ENCODE measurements around the gene ALG9. TPM values are rescaled to one million over a fixed set of nuclear protein-coding genes. Genes with fewer than 3 reads are reported as not detected.

ALG9 gene, protein sequence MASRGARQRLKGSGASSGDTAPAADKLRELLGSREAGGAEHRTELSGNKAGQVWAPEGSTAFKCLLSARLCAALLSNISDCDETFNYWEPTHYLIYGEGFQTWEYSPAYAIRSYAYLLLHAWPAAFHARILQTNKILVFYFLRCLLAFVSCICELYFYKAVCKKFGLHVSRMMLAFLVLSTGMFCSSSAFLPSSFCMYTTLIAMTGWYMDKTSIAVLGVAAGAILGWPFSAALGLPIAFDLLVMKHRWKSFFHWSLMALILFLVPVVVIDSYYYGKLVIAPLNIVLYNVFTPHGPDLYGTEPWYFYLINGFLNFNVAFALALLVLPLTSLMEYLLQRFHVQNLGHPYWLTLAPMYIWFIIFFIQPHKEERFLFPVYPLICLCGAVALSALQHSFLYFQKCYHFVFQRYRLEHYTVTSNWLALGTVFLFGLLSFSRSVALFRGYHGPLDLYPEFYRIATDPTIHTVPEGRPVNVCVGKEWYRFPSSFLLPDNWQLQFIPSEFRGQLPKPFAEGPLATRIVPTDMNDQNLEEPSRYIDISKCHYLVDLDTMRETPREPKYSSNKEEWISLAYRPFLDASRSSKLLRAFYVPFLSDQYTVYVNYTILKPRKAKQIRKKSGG
- total RNA-seq, result 10 to 100 TPM; 55.9 to 61.1 TPM
- 10 to 100 TPM; 36.3 to 37.2 TPM for polyA plus RNA-seq (ENCODE audit: insufficient read length in 2 of 2)
- long read RNA-seq, donor 1, partial matches to known transcripts, result 0 of 3 reads
- long read RNA-seq, donor 1, other reads (novel, unspliced or antisense), result 0 of 3 reads
- long read RNA-seq, donor 2, result 0 reads
- long read RNA-seq, donor 3, partial matches to known transcripts, result 0 of 2 reads
- long read RNA-seq, donor 3, other reads (novel, unspliced or antisense), result 0 of 2 reads
- long read RNA-seq, donor 4, partial matches to known transcripts, result 0 of 2 reads
- long read RNA-seq, donor 4, other reads (novel, unspliced or antisense), result 0 of 2 reads

DNA sequence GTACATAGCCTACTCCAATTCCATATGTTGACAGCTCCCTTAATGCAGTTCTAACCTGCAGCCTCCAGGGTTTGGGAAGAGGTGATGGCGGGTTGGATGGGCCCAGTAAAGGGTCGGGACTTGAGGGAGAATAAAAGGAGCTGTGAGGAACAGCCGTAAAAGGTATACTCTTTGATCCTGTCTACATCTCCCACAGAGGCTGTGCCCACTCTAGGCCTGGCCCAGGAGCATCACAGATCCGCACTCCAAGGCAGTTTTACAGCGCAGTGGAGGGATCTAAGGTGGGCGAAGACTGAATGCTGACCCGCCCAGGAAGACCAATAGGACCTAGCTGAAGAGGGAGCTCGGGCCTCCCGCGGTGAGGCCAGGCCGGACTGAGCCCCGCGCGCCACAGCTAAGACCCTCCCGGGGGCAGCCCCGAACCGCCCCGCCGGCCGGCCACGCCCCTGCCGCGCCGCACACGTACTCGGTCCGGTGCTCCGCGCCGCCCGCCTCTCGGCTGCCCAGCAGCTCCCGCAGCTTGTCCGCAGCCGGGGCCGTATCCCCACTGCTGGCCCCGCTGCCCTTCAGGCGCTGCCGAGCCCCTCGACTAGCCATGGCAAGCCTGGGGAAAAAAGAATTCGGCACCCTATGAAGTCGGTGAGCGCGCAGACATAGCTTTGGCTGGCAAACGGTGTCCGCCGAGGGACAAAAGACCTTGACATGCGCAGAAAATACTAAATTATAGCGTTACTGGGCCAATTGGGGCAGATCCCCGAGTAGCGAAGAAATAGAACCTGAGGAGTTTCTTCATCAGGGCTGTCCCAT, at the start of gene ALG9:
Gene ALG9, minus strand, starts transcription at position 696 of the 807 bp plus-strand sequence. Its CDS starts 99 bp downstream, at position 597.
- Histone ChIP-seq H3K27ac (ENCODE audit: low read depth, low read length) (peak within 1 kb of the TSS; percentile 87), H3K36me3 (ENCODE audit: control insufficient read depth, insufficient read depth, low read length) (peaks cover 8% of the 10 kb centered on the region), H3K9me3 (ENCODE audit: control insufficient read depth, insufficient read depth, low read length) (no peaks in the 10 kb centered on the region), H3K27me3 (ENCODE audit: control insufficient read depth, insufficient read depth, low read length) (no peaks in the 10 kb centered on the region), H3K4me3 (ENCODE audit: low read depth, low read length) (peak within 1 kb of the TSS; percentile 79), H3K4me1 (ENCODE audit: control insufficient read depth, insufficient read depth, low read length) (no peaks in the 10 kb centered on the region)
- WGBS (ENCODE audit: insufficient coverage), result 0% methylated on average over 48 of the region's 51 CpGs
- peak; percentile 77 to 95 (median 80) for DNase-seq (ENCODE audit: low read depth in 4 of 6, low spot score in 6 of 6)

DNA sequence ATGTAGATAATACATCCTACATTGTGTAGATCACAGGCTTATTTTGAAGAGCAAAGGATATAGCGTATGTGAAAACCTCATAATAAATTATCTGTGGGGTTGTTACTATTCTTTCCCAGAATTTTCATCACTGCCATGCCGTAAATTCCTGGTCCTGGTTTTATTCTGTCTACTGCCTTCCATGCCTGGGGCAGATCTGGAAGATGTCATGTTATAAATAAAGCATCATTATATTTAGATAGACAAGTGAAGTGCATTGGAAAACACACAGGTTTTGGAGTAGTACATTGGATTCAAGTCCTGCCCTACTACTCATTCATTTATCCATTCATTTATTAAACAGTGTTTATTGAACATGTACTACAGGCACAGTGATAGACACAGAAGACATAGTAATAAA, 49.5 kb upstream of the ALG9 start:
- no peak overlapping the region for H3K27ac ChIP-seq (ENCODE audit: low read depth, low read length)
- DNase-seq (ENCODE audit: low read depth in 4 of 6, low spot score in 6 of 6), result no peak
- H3K4me1 ChIP-seq (ENCODE audit: control insufficient read depth, insufficient read depth, low read length), result peaks cover 6% of the 10 kb centered on the region
- WGBS (ENCODE audit: insufficient coverage), result no CpG with 5 or more reads among the region's 2 CpGs
- no peak overlapping the region for H3K4me3 ChIP-seq (ENCODE audit: low read depth, low read length)
- H3K9me3 ChIP-seq (ENCODE audit: control insufficient read depth, insufficient read depth, low read length), result no peaks in the 10 kb centered on the region
- no peaks in the 10 kb centered on the region for H3K27me3 ChIP-seq (ENCODE audit: control insufficient read depth, insufficient read depth, low read length)
- no peaks in the 10 kb centered on the region for H3K36me3 ChIP-seq (ENCODE audit: control insufficient read depth, insufficient read depth, low read length)

DNA sequence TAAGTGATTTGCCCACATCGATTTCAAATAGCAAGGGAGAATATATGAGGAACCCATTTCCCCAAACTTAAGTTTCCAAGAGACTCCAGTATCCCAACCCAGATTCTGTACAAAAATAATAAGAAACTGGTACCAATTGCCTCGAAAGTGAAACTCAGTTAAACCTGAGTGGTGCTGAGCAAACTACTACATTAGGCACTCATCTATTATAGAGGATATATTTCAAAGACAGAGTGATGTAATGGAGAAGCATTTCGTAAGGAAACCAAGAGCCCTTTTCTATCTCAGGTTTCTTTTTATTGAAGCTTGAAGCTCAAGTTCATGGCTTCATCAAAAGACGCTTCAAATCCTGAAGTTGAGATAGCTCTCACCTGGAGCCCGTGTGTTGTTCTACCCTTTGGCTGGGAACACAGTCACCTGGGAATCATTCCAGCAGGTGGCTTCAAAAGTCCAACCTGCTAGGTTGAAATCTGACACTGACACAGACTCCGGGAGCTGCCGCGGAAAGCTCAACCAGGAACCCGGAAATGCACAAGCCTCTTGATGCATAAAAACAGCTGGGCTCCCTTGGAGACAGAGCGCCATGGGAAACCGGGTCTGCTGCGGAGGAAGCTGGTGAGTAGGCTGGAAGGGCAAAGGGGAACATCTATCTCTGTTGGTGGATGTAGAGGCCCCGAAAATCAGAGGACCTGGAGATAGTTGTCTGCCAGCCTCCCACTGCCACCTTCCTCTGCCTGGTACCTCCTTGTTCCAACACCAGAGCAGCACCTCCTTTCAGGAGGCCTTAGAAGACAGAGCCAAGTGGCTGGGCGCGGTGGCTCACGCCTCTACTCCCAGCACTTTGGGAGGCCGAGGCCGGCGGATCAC, 47.2 kb upstream of the ALG9 start, which contains the start of gene C11orf52:
Gene C11orf52, plus strand, starts transcription at position 524 of the 867 bp plus-strand sequence. Its CDS starts 60 bp downstream, at position 584.
- Histone ChIP-seq H3K9me3 (ENCODE audit: control insufficient read depth, insufficient read depth, low read length) (no peaks in the 10 kb centered on the region), H3K27ac (ENCODE audit: low read depth, low read length) (no peak within 1 kb of the TSS), H3K27me3 (ENCODE audit: control insufficient read depth, insufficient read depth, low read length) (no peaks in the 10 kb centered on the region)

DNA sequence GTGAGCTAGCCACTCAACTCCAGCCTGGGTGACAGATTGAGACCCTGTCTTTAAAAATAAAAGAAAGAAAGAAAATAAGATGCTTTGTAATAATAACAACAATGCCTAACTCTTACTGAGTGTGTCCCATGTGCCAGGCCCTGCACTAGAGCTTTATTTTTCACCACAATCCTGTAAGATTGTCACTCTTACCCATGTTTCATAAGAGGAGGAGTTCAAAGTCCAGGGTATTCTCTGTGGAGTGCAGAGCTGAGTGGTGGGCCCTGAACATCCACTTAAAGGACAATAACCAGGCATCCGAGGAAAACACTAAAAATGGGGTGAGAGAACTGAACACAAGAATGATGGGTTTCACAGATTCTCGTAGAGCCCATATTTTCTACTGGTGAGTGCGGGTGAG, 46.4 kb upstream of the ALG9 start:
- Histone ChIP-seq H3K4me3 (ENCODE audit: low read depth, low read length) (no peak overlapping the region), H3K9me3 (ENCODE audit: control insufficient read depth, insufficient read depth, low read length) (no peaks in the 10 kb centered on the region), H3K27ac (ENCODE audit: low read depth, low read length) (no peak overlapping the region), H3K36me3 (ENCODE audit: control insufficient read depth, insufficient read depth, low read length) (no peaks in the 10 kb centered on the region), H3K27me3 (ENCODE audit: control insufficient read depth, insufficient read depth, low read length) (no peaks in the 10 kb centered on the region), H3K4me1 (ENCODE audit: control insufficient read depth, insufficient read depth, low read length) (peaks cover 21% of the 10 kb centered on the region)
- 95% methylated on average over 3 of the region's 3 CpGs for WGBS (ENCODE audit: insufficient coverage)
- DNase-seq (ENCODE audit: low read depth in 4 of 6, low spot score in 6 of 6), result no peak

More for the DNA sequence above, 47.2 kb upstream of the ALG9 start, which contains the start of gene C11orf52:
- peak in 1 of 6 donors; percentile 10 for DNase-seq (ENCODE audit: low read depth in 4 of 6, low spot score in 6 of 6)
- 16% methylated on average over 9 of the region's 19 CpGs for WGBS (ENCODE audit: insufficient coverage)
- Histone ChIP-seq H3K4me1 (ENCODE audit: control insufficient read depth, insufficient read depth, low read length) (peaks cover 13% of the 10 kb centered on the region), H3K4me3 (ENCODE audit: low read depth, low read length) (no peak within 1 kb of the TSS), H3K36me3 (ENCODE audit: control insufficient read depth, insufficient read depth, low read length) (no peaks in the 10 kb centered on the region)

DNA sequence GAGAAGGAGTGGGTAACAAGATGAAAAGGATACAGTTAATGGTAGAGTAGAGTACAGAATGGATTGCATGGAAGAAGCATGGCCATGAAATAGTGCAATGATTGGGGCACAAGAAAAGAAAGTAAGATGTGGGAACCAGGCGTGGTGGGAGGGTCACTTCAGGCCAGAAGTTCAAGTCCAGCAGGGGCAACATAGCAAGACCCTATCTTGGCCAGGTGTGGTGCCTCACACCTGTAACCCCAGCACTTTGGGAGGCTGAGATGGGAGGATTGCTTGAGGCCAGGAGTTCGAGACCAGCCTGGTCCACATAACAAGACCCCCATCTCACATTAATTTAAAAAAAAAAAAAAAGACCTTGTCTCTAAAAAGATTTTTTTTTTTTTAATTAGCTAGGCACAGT, 45.9 kb upstream of the ALG9 start:
- no peak overlapping the region for H3K27ac ChIP-seq (ENCODE audit: low read depth, low read length)
- WGBS (ENCODE audit: insufficient coverage), result 71% methylated on average over 1 of the region's 2 CpGs

DNA sequence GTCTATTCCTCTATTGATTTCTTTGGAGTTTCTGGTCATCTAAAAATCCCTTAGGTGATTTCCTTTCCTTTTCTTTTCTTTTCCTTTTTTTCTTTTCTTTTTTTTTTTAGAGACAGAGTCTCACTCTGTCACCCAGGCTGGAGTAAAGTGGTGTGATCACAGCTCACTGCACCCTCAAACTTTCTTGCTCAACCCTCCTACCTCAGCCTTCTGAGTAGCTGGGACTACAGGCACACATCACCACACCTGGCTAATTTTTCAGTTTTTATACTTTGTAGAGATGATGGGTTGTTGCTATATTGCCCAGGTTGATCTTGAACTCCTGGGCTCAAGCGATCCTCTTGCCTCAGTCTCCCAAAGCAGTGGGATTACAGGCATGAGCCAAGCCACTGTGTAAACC, 45.4 kb upstream of the ALG9 start:
- Histone ChIP-seq H3K27ac (ENCODE audit: low read depth, low read length) (no peak overlapping the region), H3K36me3 (ENCODE audit: control insufficient read depth, insufficient read depth, low read length) (no peaks in the 10 kb centered on the region), H3K4me3 (ENCODE audit: low read depth, low read length) (no peak overlapping the region), H3K27me3 (ENCODE audit: control insufficient read depth, insufficient read depth, low read length) (no peaks in the 10 kb centered on the region), H3K9me3 (ENCODE audit: control insufficient read depth, insufficient read depth, low read length) (no peaks in the 10 kb centered on the region), H3K4me1 (ENCODE audit: control insufficient read depth, insufficient read depth, low read length) (peaks cover 31% of the 10 kb centered on the region)
- DNase-seq (ENCODE audit: low read depth in 4 of 6, low spot score in 6 of 6), result no peak
- WGBS (ENCODE audit: insufficient coverage), result 100% methylated on average over 1 of the region's 1 CpG

More for the DNA sequence above, 45.9 kb upstream of the ALG9 start:
- Histone ChIP-seq H3K9me3 (ENCODE audit: control insufficient read depth, insufficient read depth, low read length) (no peaks in the 10 kb centered on the region), H3K4me1 (ENCODE audit: control insufficient read depth, insufficient read depth, low read length) (peaks cover 25% of the 10 kb centered on the region), H3K4me3 (ENCODE audit: low read depth, low read length) (no peak overlapping the region), H3K36me3 (ENCODE audit: control insufficient read depth, insufficient read depth, low read length) (no peaks in the 10 kb centered on the region), H3K27me3 (ENCODE audit: control insufficient read depth, insufficient read depth, low read length) (no peaks in the 10 kb centered on the region)
- DNase-seq (ENCODE audit: low read depth in 4 of 6, low spot score in 6 of 6), result no peak

DNA sequence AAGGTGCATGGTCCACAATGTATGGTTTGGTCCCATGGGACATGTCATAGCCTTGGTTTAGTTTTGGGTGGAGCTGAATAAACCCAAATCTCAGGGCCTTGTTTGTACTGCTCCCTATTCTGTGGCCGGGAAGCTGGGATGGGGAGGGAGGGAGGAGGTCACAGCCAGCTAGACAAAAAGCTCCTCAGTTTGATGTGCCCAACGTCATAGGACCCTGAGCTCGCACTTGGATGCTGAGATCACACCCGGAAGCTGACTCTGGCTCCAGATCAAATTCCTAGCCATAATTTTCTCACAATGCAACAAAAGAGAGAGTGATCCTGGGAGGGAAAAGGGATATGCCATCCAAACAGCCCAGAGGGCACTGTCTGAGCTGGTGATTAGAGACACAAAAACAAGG, 42.6 kb upstream of the ALG9 start:
- Histone ChIP-seq H3K36me3 (ENCODE audit: control insufficient read depth, insufficient read depth, low read length) (no peaks in the 10 kb centered on the region), H3K4me1 (ENCODE audit: control insufficient read depth, insufficient read depth, low read length) (peaks cover 38% of the 10 kb centered on the region), H3K9me3 (ENCODE audit: control insufficient read depth, insufficient read depth, low read length) (no peaks in the 10 kb centered on the region), H3K4me3 (ENCODE audit: low read depth, low read length) (no peak overlapping the region), H3K27ac (ENCODE audit: low read depth, low read length) (peak overlapping the region; percentile 92), H3K27me3 (ENCODE audit: control insufficient read depth, insufficient read depth, low read length) (no peaks in the 10 kb centered on the region)
- WGBS (ENCODE audit: insufficient coverage), result 19% methylated on average over 3 of the region's 4 CpGs
- DNase-seq (ENCODE audit: low read depth in 4 of 6, low spot score in 6 of 6), result peak in 2 of 6 donors; percentile 39 to 88

DNA sequence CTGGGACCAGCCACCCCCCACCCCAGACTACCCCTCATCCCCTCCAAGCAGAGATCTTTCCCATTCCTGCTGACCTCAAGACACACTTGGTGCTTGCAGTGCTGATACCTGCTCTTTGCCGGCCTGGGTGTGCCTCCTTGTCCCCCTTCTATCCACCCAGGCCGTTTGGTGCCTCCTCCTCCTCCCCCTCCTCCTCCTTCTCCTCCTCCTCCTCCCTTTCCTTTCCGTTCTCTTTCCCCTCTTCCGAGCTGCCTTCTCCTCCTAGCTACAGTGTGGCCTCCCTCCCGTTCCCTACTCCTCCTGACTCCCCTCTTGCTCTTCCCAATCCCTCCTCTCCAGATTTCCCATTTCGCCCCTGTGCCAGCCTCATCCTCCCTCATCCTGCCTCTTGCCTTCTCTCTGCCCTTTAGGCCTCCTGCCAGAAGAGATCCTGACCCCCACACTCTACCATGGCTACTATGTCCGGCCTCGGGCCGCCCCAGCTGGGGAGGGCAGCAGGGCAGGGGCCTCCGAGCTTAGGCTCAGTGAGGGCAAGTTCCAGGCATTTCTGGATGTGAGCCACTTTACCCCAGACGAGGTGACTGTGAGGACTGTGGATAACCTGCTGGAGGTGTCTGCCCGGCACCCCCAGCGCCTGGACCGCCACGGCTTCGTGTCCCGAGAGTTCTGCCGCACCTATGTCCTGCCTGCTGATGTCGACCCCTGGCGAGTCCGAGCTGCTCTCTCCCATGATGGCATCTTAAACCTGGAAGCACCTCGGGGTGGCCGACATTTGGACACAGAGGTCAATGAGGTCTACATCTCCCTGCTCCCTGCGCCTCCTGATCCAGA, 41.9 kb upstream of the ALG9 start:
- Histone ChIP-seq H3K36me3 (ENCODE audit: control insufficient read depth, insufficient read depth, low read length) (no peaks in the 10 kb centered on the region), H3K9me3 (ENCODE audit: control insufficient read depth, insufficient read depth, low read length) (no peaks in the 10 kb centered on the region), H3K4me1 (ENCODE audit: control insufficient read depth, insufficient read depth, low read length) (peaks cover 33% of the 10 kb centered on the region), H3K27ac (ENCODE audit: low read depth, low read length) (peak overlapping the region; percentile 92), H3K4me3 (ENCODE audit: low read depth, low read length) (peak overlapping the region; percentile 22), H3K27me3 (ENCODE audit: control insufficient read depth, insufficient read depth, low read length) (no peaks in the 10 kb centered on the region)
- peak in 2 of 6 donors; percentile 12 to 49 for DNase-seq (ENCODE audit: low read depth in 4 of 6, low spot score in 6 of 6)
- 67% methylated on average over 23 of the region's 24 CpGs for WGBS (ENCODE audit: insufficient coverage)

Measured in spinal cord (tissue), 10 donors.